CD4-positive, alpha-beta T cell treated with Interleukin-15 for 4 hours (primary cell): ENCODE data around the gene TEX54.

ENCODE experiments used
- DNase-seq: peaks from one replicate; pipeline ENCODE4 v3.0.0-alpha.2; 2020; ENCODE audit warnings: low spot score

The TEX54 gene

DNA sequence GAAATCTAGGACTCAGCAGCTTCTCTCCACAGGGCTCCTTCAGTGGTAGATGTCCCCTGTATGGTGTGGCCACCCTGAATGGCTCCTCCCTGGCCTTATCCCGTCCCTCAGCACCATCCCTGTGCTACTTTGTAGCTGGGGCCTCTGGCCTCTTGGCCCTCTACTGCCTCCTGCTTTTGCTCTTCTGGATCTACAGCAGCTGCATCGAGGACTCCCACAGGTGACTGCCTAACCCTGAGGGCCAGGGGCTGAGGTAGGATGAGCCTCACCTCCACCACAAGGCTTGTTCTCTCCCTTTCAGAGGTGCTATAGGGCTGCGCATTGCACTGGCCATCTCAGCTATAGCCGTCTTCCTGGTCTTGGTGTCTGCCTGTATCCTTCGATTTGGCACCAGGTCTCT lies 43.6 kb downstream of the TEX54 start:
- no peak for DNase-seq

- DNase-seq = peak; percentile 98
These were observed 45.5 kb downstream of the TEX54 start, which contains the start of gene TMEM179B for GRCh38 chr11:62787005-62787759. Gene TMEM179B (plus strand): TSS chr11:62787402. CDS start chr11:62787432, 30 bp downstream.

DNA sequence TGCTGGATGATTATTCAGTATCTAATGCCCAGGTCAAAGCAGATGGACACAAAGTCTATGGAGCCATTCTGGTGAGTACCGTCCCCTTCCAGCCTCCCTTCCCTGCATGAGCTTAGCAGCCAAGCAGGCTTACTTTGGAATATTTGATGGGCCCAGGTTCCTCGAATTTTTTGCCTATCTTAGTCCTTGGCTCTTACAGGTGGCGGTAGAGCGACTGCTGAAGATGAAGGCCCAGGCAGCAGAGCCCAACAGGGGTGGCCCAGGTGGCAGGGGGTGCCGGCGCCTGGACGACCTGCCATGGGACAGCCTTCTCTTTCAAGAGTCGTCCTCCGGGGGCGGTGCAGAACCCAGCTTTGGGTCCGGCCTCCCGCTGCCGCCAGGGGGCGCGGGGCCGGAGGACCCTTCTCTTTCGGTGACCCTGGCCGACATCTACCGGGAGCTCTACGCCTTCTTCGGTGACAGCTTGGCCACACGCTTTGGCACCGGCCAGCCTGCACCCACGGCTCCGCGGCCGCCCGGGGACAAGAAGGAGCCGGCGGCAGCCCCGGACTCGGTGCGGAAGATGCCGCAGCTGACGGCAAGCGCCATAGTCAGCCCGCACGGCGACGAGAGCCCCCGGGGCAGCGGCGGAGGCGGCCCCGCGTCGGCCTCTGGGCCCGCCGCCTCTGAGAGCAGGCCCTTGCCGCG lies 46.2 kb downstream of the TEX54 start:
- peak; percentile 87 for DNase-seq

GRCh38 chr11:62782753-62783152 lies 49.9 kb downstream of the TEX54 start:
- DNase-seq = no peak
